HCT116 (cell line): ENCODE data around the gene LCE3C. TPM values are rescaled to one million over a fixed set of nuclear protein-coding genes. Genes with fewer than 3 reads are reported as not detected.

Experiments used
- ATAC-seq: fragments of 200-7000 bp; cut with Tn5 transposase; 2 replicates; pipeline ENCODE4 v1.9.1; 2020; ENCODE audit warnings: mild to moderate bottlenecking, moderate library complexity
- BruUV-seq: library from RNA; stranded (reverse); fragments of 400-500 nt; replicated peaks from 2 replicates; lab custom pipeline; 2021; lab: Mats Ljungman, UMichigan
- CTCF ChIA-PET: fragments of 300-600 bp; sonication (Branson Sonifier 250); formaldehyde crosslinking; loops from one replicate; lab custom pipeline; 2021; ENCODE audit warnings: antibody characterized with exemption; lab: Charles Lee
- POLR2A ChIA-PET: fragments of 300-600, 350-600 bp; sonication (Branson Sonifier 250); formaldehyde crosslinking; loops from one replicate; lab custom pipeline; 2021; ENCODE audit warnings: antibody characterized with exemption; lab: Charles Lee
- RAD21 ChIA-PET, 2 experiments: fragments of 300-600 bp; sonication (Branson Sonifier 250); formaldehyde crosslinking; loops; one replicate each; lab custom pipeline; 2023; ENCODE audit warnings: low total read pairs in 2 of 2; ENCODE audit not compliant: uncharacterized antibody in 2 of 2, unreplicated experiment in 2 of 2, low non-redundant PET in 1 of 2; lab: Charles Lee
- DNase-seq: peaks from one replicate; pipeline ENCODE4 v3.0.0-alpha.2; 2010; ENCODE audit warnings: low read depth, low spot score
- H2AFZ ChIP-seq: fragments of 200-600 bp; shearing (Covaris generic), sonication (generic); 2 replicates; pipeline ENCODE4 v1.6.1; 2017; ENCODE audit warnings: low read depth, mixed run types, mixed read lengths, antibody characterized with exemption, low read length; ENCODE audit not compliant: poor library complexity, severe bottlenecking
- H3K27ac ChIP-seq: 2 replicates; pipeline ENCODE4 v1.5.1; 2012; ENCODE audit warnings: low read depth, low read length
- H3K27me3 ChIP-seq: fragments of 200-600 bp; sonication (generic); 2 replicates; pipeline ENCODE4 v1.6.1; 2016; ENCODE audit warnings: mixed run types, low read length, mixed read lengths; ENCODE audit not compliant: insufficient read depth
- H3K36me3 ChIP-seq, 2 experiments: fragments of 200-500 bp in 1 of 2; fragments of 200-600 bp in 1 of 2; sonication (Bioruptor generic) in 1 of 2; sonication (generic) in 1 of 2; 2 replicates each; pipeline versions ENCODE4 v1.5.1 to v1.6.1; 2014 to 2016; ENCODE audit warnings: low read length in 2 of 2, inconsistent platforms in 1 of 2, mixed read lengths in 1 of 2, mixed run types in 1 of 2; ENCODE audit not compliant: insufficient read depth in 2 of 2, control insufficient read depth in 1 of 2
- H3K4me1 ChIP-seq, 2 experiments: fragments of 200-600 bp in 1 of 2; sonication (generic) in 1 of 2; 2 replicates each; pipeline versions ENCODE4 v1.5.1 to v1.6.1; 2012 to 2017; ENCODE audit warnings: low read length in 2 of 2, inconsistent platforms in 1 of 2, mild to moderate bottlenecking in 1 of 2, mixed read lengths in 1 of 2, mixed run types in 1 of 2, moderate library complexity in 1 of 2; ENCODE audit not compliant: insufficient read depth in 2 of 2, control insufficient read depth in 1 of 2
- H3K4me2 ChIP-seq: fragments of 200-600 bp; sonication (generic); 2 replicates; pipeline ENCODE4 v1.6.1; 2017; ENCODE audit warnings: mixed run types, low read length, mixed read lengths
- H3K4me3 ChIP-seq, 2 experiments: fragments of 200-600 bp in 1 of 2; sonication (generic) in 1 of 2; replicated peaks in 1 of 2; 2 replicates each; pipeline ENCODE4 v1.5.1; 2011 to 2016; ENCODE audit warnings: low read length in 2 of 2, control low read depth in 1 of 2, low read depth in 1 of 2, mild to moderate bottlenecking in 1 of 2, mixed read lengths in 1 of 2, mixed run types in 1 of 2
- H3K79me2 ChIP-seq: fragments of 200-600 bp; sonication (generic); 2 replicates; pipeline ENCODE4 v1.6.1; 2017; ENCODE audit warnings: mild to moderate bottlenecking, mixed run types, low read length, moderate library complexity, mixed read lengths; ENCODE audit not compliant: insufficient read depth
- H3K9ac ChIP-seq: fragments of 200-600 bp; sonication (generic); 2 replicates; pipeline ENCODE4 v1.6.1; 2016; ENCODE audit warnings: low read length, mixed read lengths
- H3K9me2 ChIP-seq: fragments of 200-600 bp; sonication (generic), shearing (Covaris generic); 2 replicates; pipeline ENCODE4 v1.6.1; 2017; ENCODE audit warnings: mixed run types, mild to moderate bottlenecking, moderate library complexity; ENCODE audit not compliant: insufficient read depth
- H3K9me3 ChIP-seq, 2 experiments: fragments of 200-500 bp in 1 of 2; fragments of 200-600 bp in 1 of 2; sonication (Bioruptor generic) in 1 of 2; sonication (generic) in 1 of 2; 2 replicates each; pipeline ENCODE4 v1.6.1; 2014 to 2017; ENCODE audit warnings: low read length in 2 of 2, mixed read lengths in 2 of 2, inconsistent platforms in 1 of 2, low read depth in 1 of 2, mild to moderate bottlenecking in 1 of 2, mixed run types in 1 of 2, moderate library complexity in 1 of 2; ENCODE audit not compliant: control insufficient read depth in 1 of 2, insufficient read depth in 1 of 2
- H4K20me1 ChIP-seq: fragments of 200-600 bp; sonication (generic), shearing (Covaris generic); 2 replicates; pipeline ENCODE4 v1.6.1; 2017; ENCODE audit warnings: mixed run types, mild to moderate bottlenecking, moderate library complexity; ENCODE audit not compliant: insufficient read depth
- CEBPB ChIP-seq: IDR thresholded peaks from 2 replicates; pipeline ENCODE4 v1.6.1; 2012; ENCODE audit warnings: low read depth
- EZH2 ChIP-seq: fragments of 200-600 bp; sonication (generic); IDR thresholded peaks from 2 replicates; pipeline ENCODE4 v1.6.1; 2017; ENCODE audit warnings: antibody characterized with exemption, mixed run types
- EZH2phosphoT487 ChIP-seq: fragments of 200-600 bp; IDR thresholded peaks from 2 replicates; pipeline ENCODE4 v1.6.1; 2018; ENCODE audit warnings: antibody characterized with exemption, borderline replicate concordance
- intact Hi-C: fragments of 100-400 bp; cut with micrococcal nuclease; formaldehyde crosslinking; loops from 2 replicates; pipeline ENCODE4 v1.10.0; 2022
- total RNA-seq: library from RNA; stranded (reverse); gene quantifications from one replicate; pipeline ENCODE4 v1.2.1, GENCODE V29; 2021; ENCODE audit not compliant: unreplicated experiment
- TF ChIP-seq, protein P1 (sequence below): IDR thresholded peaks from 2 replicates; pipeline ENCODE4 v1.6.1; 2011; ENCODE audit warnings: mild to moderate bottlenecking, low read length, moderate library complexity; ENCODE audit not compliant: insufficient replicate concordance; ENCODE audit errors: extremely low read depth
- TF ChIP-seq, protein P2 (sequence below), 3 experiments: fragments of 200-600 bp in 1 of 3; sonication (generic) in 1 of 3; IDR thresholded peaks in 2 of 3; conservative IDR thresholded peaks in 1 of 3; 2 replicates each; pipeline ENCODE4 v1.5.1; 2012 to 2017; ENCODE audit warnings: low read depth in 2 of 3, low read length in 2 of 3, antibody characterized with exemption in 1 of 3, borderline replicate concordance in 1 of 3, control low read depth in 1 of 3, mild to moderate bottlenecking in 1 of 3, mixed read lengths in 1 of 3, mixed run types in 1 of 3, moderate library complexity in 1 of 3; ENCODE audit not compliant: insufficient read depth in 1 of 3

The LCE3C gene
- total RNA-seq, 1 experiment from 2014 or later: not detected

DNA sequence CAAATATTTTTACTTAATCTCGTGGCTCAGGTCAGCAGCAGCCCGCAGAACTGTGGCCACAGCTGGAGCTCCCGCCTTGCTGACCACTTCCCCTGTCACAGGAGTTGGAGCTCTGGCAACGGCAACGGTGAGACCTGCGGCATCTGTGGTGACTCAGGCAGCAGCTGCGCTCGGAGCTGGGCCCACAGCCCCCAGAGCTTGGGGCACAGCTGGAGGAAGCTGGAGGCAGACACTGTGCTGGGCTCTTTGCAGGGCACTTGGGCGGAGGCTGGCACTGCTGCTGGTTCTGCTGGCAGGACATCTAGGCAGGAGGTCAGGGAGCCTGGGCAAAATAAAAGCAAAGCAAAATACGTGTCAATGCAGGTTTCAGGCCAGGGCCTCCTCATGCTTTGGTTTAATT is 22.8 kb downstream of the LCE3C start, which contains the start of gene LCE3A (continued):
- TF ChIP-seq, protein P1, sequence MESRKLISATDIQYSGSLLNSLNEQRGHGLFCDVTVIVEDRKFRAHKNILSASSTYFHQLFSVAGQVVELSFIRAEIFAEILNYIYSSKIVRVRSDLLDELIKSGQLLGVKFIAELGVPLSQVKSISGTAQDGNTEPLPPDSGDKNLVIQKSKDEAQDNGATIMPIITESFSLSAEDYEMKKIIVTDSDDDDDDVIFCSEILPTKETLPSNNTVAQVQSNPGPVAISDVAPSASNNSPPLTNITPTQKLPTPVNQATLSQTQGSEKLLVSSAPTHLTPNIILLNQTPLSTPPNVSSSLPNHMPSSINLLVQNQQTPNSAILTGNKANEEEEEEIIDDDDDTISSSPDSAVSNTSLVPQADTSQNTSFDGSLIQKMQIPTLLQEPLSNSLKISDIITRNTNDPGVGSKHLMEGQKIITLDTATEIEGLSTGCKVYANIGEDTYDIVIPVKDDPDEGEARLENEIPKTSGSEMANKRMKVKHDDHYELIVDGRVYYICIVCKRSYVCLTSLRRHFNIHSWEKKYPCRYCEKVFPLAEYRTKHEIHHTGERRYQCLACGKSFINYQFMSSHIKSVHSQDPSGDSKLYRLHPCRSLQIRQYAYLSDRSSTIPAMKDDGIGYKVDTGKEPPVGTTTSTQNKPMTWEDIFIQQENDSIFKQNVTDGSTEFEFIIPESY: no peak
- no peak for TF ChIP-seq EZH2

- ChIA-PET CTCF (interaction anchor here (0.7 kb wide), 1 partner anchor 11 kb away, joined by 3 read pairs; no protein-coding TSS in a partner anchor), POLR2A (no interaction called here), RAD21 (no interaction called here)
- peak; percentile 92 for ATAC-seq
- H3K9me2 ChIP-seq: no peaks in the 10 kb centered on the region
- BruUV-seq: no TSS peak
- H3K36me3 ChIP-seq: no peaks in the 10 kb centered on the region
- no peak overlapping the region for H3K4me3 ChIP-seq
- intact Hi-C loops: loop anchor here (10.0 kb wide), 1 partner anchor 139 kb away; no protein-coding TSS in a partner anchor
- no peak overlapping the region for H3K9ac ChIP-seq
- no peak overlapping the region for H2AFZ ChIP-seq
- no peaks in the 10 kb centered on the region for H4K20me1 ChIP-seq
- H3K27ac ChIP-seq: no peak overlapping the region
- no peaks in the 10 kb centered on the region for H3K4me1 ChIP-seq
- peaks cover 5 to 6% of the 10 kb centered on the region in 2 experiments; a peak in 1 of 4 replicates for H3K9me3 ChIP-seq
- peaks cover 17% of the 10 kb centered on the region; the same call in 1 of the 2 replicates for H3K27me3 ChIP-seq
- no peak overlapping the region for H3K4me2 ChIP-seq
- no peaks in the 10 kb centered on the region for H3K79me2 ChIP-seq
- TF ChIP-seq CEBPB: no peak
- TF ChIP-seq, protein P2, sequence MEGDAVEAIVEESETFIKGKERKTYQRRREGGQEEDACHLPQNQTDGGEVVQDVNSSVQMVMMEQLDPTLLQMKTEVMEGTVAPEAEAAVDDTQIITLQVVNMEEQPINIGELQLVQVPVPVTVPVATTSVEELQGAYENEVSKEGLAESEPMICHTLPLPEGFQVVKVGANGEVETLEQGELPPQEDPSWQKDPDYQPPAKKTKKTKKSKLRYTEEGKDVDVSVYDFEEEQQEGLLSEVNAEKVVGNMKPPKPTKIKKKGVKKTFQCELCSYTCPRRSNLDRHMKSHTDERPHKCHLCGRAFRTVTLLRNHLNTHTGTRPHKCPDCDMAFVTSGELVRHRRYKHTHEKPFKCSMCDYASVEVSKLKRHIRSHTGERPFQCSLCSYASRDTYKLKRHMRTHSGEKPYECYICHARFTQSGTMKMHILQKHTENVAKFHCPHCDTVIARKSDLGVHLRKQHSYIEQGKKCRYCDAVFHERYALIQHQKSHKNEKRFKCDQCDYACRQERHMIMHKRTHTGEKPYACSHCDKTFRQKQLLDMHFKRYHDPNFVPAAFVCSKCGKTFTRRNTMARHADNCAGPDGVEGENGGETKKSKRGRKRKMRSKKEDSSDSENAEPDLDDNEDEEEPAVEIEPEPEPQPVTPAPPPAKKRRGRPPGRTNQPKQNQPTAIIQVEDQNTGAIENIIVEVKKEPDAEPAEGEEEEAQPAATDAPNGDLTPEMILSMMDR (IDR thresholded peaks at IDR 0.05 in 2 of 3, conservative IDR thresholded peaks at IDR 0.05 in 1 of 3; ENCODE audit: borderline replicate concordance in 1 of 3, insufficient read depth in 1 of 3, low read depth in 2 of 3, low read length in 2 of 3): peak; percentile 8 to 68 (median 64); a peak in 4 of 6 replicates
- TF ChIP-seq EZH2phosphoT487: no peak
- no peak for DNase-seq
Observed at GRCh38 chr1:152623203-152623844, 23.3 kb downstream of the LCE3C start.
